HEK293 (cell line): ENCODE measurements around the gene EPG5.

Experiments
- PRDM4 ChIP-seq: fragments of 450-650 bp; formaldehyde crosslinking; IDR thresholded peaks from 2 replicates; pipeline ENCODE4 v1.5.1; 2017; ENCODE audit warnings: missing biosample characterization, missing genetic modification characterization
- ZNF112 ChIP-seq: fragments of 450-650 bp; formaldehyde crosslinking; IDR thresholded peaks from 2 replicates; pipeline ENCODE4 v1.5.0; 2017; ENCODE audit warnings: missing biosample characterization, missing genetic modification characterization
- TF ChIP-seq, protein P1 (sequence below): fragments of 450-650 bp; formaldehyde crosslinking; IDR thresholded peaks from 2 replicates; pipeline ENCODE4 v1.5.1; 2016; ENCODE audit warnings: missing biosample characterization, missing genetic modification characterization
- TF ChIP-seq, protein P2 (sequence below): fragments of 450-650 bp; formaldehyde crosslinking; IDR thresholded peaks from 2 replicates; pipeline ENCODE4 v1.5.1; 2016; ENCODE audit warnings: missing biosample characterization, missing genetic modification characterization

- TF ChIP-seq PRDM4 (tag by site-specific recombination) (no peak), ZNF112 (tag by site-specific recombination) (no peak)
- TF ChIP-seq, protein P1, sequence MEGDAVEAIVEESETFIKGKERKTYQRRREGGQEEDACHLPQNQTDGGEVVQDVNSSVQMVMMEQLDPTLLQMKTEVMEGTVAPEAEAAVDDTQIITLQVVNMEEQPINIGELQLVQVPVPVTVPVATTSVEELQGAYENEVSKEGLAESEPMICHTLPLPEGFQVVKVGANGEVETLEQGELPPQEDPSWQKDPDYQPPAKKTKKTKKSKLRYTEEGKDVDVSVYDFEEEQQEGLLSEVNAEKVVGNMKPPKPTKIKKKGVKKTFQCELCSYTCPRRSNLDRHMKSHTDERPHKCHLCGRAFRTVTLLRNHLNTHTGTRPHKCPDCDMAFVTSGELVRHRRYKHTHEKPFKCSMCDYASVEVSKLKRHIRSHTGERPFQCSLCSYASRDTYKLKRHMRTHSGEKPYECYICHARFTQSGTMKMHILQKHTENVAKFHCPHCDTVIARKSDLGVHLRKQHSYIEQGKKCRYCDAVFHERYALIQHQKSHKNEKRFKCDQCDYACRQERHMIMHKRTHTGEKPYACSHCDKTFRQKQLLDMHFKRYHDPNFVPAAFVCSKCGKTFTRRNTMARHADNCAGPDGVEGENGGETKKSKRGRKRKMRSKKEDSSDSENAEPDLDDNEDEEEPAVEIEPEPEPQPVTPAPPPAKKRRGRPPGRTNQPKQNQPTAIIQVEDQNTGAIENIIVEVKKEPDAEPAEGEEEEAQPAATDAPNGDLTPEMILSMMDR (tag by site-specific recombination) = no peak
- TF ChIP-seq, protein P2, sequence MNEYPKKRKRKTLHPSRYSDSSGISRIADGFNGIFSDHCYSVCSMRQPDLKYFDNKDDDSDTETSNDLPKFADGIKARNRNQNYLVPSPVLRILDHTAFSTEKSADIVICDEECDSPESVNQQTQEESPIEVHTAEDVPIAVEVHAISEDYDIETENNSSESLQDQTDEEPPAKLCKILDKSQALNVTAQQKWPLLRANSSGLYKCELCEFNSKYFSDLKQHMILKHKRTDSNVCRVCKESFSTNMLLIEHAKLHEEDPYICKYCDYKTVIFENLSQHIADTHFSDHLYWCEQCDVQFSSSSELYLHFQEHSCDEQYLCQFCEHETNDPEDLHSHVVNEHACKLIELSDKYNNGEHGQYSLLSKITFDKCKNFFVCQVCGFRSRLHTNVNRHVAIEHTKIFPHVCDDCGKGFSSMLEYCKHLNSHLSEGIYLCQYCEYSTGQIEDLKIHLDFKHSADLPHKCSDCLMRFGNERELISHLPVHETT (tag by site-specific recombination) = no peak
These were observed 12.8 kb downstream of the EPG5 start for GRCh38 chr18:45954070-45954934.
